Endodermal cell (in vitro differentiated cells): Measurements from ENCODE around the gene BCDIN3D. TPM values are rescaled to one million over a fixed set of nuclear protein-coding genes. Genes with fewer than 3 reads are reported as not detected.

ENCODE experiments used
- DNase-seq: peaks from one replicate; pipeline ENCODE4 v3.0.0-alpha.2; 2017
- H3K27ac ChIP-seq: 2 replicates; pipeline ENCODE4 v1.5.1; 2013; ENCODE audit warnings: mild to moderate bottlenecking, low read depth, low read length, moderate library complexity
- H3K27me3 ChIP-seq: 2 replicates; pipeline ENCODE4 v1.6.1; 2013; ENCODE audit warnings: mild to moderate bottlenecking, low read length, moderate library complexity; ENCODE audit not compliant: insufficient read depth, control insufficient read depth, poor library complexity, severe bottlenecking
- H3K36me3 ChIP-seq: 2 replicates; pipeline ENCODE4 v1.7.0; 2013; ENCODE audit warnings: mild to moderate bottlenecking, low read length, moderate library complexity; ENCODE audit not compliant: control insufficient read depth, insufficient read depth
- H3K4me1 ChIP-seq: one replicate; pipeline ENCODE4 v1.7.0; 2013; ENCODE audit warnings: low read length; ENCODE audit not compliant: control insufficient read depth, insufficient read depth
- H3K4me3 ChIP-seq: 2 replicates; pipeline ENCODE4 v1.5.1; 2013; ENCODE audit warnings: mild to moderate bottlenecking, low read length, moderate library complexity
- H3K9ac ChIP-seq: 2 replicates; pipeline ENCODE4 v1.6.1; 2013; ENCODE audit warnings: mild to moderate bottlenecking, low read length, moderate library complexity; ENCODE audit not compliant: poor library complexity, severe bottlenecking; ENCODE audit errors: extremely low read depth
- H3K9me3 ChIP-seq: 2 replicates; pipeline ENCODE4 v1.6.1; 2013; ENCODE audit warnings: mild to moderate bottlenecking, low read length, moderate library complexity; ENCODE audit not compliant: control insufficient read depth
- H3K27ac Mint-ChIP-seq: 2 replicates; pipeline ENCODE4 v1.8.0; 2020; ENCODE audit warnings: mixed read lengths
- H3K27me3 Mint-ChIP-seq: 2 replicates; pipeline ENCODE4 v1.8.0; 2021; ENCODE audit warnings: mild to moderate bottlenecking, mixed read lengths; ENCODE audit not compliant: insufficient read depth
- H3K36me3 Mint-ChIP-seq: 2 replicates; pipeline ENCODE4 v1.8.0; 2020; ENCODE audit warnings: low read depth, mixed read lengths
- H3K4me1 Mint-ChIP-seq: 2 replicates; pipeline ENCODE4 v1.8.0; 2020; ENCODE audit warnings: mixed read lengths
- H3K4me3 Mint-ChIP-seq: 2 replicates; pipeline ENCODE4 v1.8.0; 2020; ENCODE audit warnings: mild to moderate bottlenecking, moderate library complexity, mixed read lengths
- H3K9me3 Mint-ChIP-seq: 2 replicates; pipeline ENCODE4 v1.8.0; 2020; ENCODE audit warnings: mild to moderate bottlenecking, mixed read lengths
- WGBS, 2 experiments: methylation state at CpG; one replicate each; pipeline versions ENCODE4 v1.1.5 to v1.1.7; 2013; ENCODE audit warnings: missing lambda C conversion rate in 2 of 2, mixed read lengths in 1 of 2; ENCODE audit not compliant: insufficient coverage in 1 of 2, insufficient read length in 1 of 2; 5-methylcytosine and 5-hydroxymethylcytosine counted together
- total RNA-seq, 2 donors: library from RNA; stranded (reverse); fragmentation: NEBNext Ultra II Directional in 1 of 2; extraction: Animal tissue kit (Norgen Biotek cat#: 25700) in 1 of 2; gene quantifications; 2 replicates in 1 of 2; 3 replicates in 1 of 2; pipeline ENCODE4 v1.2.1, GENCODE V29; 2021
- TF ChIP-seq, protein P1 (sequence below): fragments of 200-600 bp; sonication (generic); conservative IDR thresholded peaks from 2 replicates; pipeline ENCODE4 v1.5.0; 2021; ENCODE audit warnings: antibody characterized with exemption, mild to moderate bottlenecking

Gene BCDIN3D
- total RNA-seq, 2 donors from 2014 or later = 2.8 to 3.8 TPM

DNA sequence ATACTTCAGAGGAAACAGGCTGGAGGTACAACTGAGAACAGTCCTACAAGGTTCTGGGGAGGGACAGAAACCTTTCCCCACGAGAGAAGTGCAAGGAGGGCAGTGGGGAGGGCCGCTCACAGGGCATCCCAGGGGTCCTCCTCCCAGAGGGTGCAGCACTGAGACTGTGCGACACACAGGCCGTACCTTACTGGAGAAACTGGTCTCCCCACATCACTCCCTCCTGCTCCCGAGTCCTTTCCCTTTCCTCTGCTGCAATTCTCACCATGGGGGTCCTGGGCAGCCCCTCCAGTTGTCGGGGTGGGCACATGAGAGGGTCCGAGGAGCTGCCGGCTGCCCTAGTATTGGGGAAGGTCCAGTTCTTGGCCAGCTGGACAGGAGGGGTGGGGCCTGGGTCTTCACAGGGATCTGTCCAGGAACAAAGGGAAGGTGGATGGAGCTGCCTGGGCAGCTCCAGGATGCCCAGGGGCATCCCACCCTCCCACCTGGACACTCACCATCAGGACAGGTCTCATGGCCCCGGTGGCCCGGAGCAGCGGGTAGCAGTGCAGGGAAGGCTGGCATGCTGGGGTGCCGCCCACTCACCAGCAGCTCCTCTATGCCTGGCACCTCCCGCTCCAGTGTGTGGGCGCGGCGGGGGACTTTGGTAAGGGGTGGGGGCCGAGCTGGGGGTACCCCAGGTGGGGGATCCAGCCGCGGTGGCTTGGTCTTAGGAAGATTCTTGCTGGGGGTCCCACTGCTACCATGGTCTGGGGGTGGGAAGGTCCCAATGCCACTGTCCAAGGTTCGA lies 50.5 kb downstream of the BCDIN3D start:
- WGBS, 2 experiments = 94 to 100% methylated on average over 2 to 20 of the region's 20 CpGs
- no peak overlapping the region for H3K4me3 Mint-ChIP-seq
- H3K9me3 Mint-ChIP-seq = peaks cover 4% of the 10 kb centered on the region
- no peak overlapping the region for H3K9ac ChIP-seq
- H3K27me3 Mint-ChIP-seq = no peaks in the 10 kb centered on the region
- no peak overlapping the region for H3K27ac Mint-ChIP-seq
- peaks cover 10% of the 10 kb centered on the region for H3K36me3 Mint-ChIP-seq
- TF ChIP-seq, protein P1, sequence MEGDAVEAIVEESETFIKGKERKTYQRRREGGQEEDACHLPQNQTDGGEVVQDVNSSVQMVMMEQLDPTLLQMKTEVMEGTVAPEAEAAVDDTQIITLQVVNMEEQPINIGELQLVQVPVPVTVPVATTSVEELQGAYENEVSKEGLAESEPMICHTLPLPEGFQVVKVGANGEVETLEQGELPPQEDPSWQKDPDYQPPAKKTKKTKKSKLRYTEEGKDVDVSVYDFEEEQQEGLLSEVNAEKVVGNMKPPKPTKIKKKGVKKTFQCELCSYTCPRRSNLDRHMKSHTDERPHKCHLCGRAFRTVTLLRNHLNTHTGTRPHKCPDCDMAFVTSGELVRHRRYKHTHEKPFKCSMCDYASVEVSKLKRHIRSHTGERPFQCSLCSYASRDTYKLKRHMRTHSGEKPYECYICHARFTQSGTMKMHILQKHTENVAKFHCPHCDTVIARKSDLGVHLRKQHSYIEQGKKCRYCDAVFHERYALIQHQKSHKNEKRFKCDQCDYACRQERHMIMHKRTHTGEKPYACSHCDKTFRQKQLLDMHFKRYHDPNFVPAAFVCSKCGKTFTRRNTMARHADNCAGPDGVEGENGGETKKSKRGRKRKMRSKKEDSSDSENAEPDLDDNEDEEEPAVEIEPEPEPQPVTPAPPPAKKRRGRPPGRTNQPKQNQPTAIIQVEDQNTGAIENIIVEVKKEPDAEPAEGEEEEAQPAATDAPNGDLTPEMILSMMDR = no peak
- H3K4me1 Mint-ChIP-seq = no peaks in the 10 kb centered on the region
- H3K9me3 ChIP-seq = peaks cover 6% of the 10 kb centered on the region
- no peak for DNase-seq
- no peaks in the 10 kb centered on the region for H3K4me1 ChIP-seq
- no peak overlapping the region for H3K4me3 ChIP-seq
- peaks cover 1% of the 10 kb centered on the region for H3K36me3 ChIP-seq
- no peaks in the 10 kb centered on the region for H3K27me3 ChIP-seq
- H3K27ac ChIP-seq = no peak overlapping the region

GRCh38 chr12:49791700-49792099 lies 51.2 kb downstream of the BCDIN3D start:
- Mint-ChIP-seq H3K4me3 (no peak overlapping the region), H3K27me3 (no peaks in the 10 kb centered on the region), H3K9me3 (peaks cover 7% of the 10 kb centered on the region), H3K4me1 (no peaks in the 10 kb centered on the region), H3K27ac (no peak overlapping the region), H3K36me3 (peaks cover 10% of the 10 kb centered on the region)
- Histone ChIP-seq H3K36me3 (no peaks in the 10 kb centered on the region), H3K4me1 (no peaks in the 10 kb centered on the region), H3K9me3 (peaks cover 6% of the 10 kb centered on the region), H3K4me3 (no peak overlapping the region), H3K27me3 (no peaks in the 10 kb centered on the region), H3K27ac (no peak overlapping the region), H3K9ac (no peak overlapping the region)
- WGBS, 2 experiments = 95 to 98% methylated on average over 18 to 23 of the region's 23 CpGs
- DNase-seq = no peak
- TF ChIP-seq, protein P1 = no peak

DNA sequence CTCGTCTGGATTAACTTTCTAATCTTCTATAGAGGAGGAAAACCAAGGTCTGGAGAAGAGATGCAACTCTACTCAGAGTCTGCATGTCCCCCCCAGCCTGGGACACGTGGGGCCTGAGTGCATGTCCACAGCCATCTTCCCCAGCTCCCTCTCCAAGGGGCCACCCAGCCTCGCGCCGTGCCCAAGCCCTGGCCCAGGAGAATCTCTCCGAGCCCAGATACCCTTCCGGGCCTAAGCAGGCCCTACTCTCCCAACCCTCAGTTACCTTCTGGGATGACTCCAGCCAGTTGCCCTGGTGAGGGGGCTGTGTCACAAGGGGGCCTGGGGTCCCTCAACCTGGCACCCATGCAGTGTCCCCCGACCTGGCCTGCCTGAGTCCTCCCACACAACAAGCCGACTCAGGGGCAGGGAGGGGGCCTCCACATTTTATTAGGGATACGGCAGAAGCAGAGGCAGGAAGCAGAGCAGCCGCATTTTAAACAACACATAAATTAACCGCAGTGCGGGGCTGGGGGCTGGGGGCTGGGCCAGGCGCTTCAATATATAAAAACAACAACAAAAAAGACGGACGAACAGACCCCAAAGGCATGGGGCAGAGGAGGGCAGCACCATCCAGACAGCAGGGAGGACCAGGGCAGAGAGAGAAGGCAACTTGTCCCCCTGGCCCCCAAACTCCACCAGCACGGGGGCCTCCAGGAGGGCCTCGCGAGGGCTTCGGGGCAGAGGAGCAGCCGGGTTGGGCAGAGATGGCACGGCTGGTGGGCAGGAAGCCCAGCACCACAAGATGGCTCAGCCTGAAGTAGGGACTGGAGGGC lies 52.0 kb downstream of the BCDIN3D start:
- H3K9ac ChIP-seq = no peak overlapping the region
- H3K27ac ChIP-seq = no peak overlapping the region
- H3K4me3 Mint-ChIP-seq = no peak overlapping the region
- no peak overlapping the region for H3K4me3 ChIP-seq
- H3K4me1 ChIP-seq = no peaks in the 10 kb centered on the region
- no peaks in the 10 kb centered on the region for H3K27me3 Mint-ChIP-seq
- H3K9me3 ChIP-seq = peaks cover 6% of the 10 kb centered on the region
- no peaks in the 10 kb centered on the region for H3K36me3 ChIP-seq
- H3K4me1 Mint-ChIP-seq = no peaks in the 10 kb centered on the region
- peaks cover 10% of the 10 kb centered on the region for H3K36me3 Mint-ChIP-seq
- 78 to 94% methylated on average over 5 to 22 of the region's 22 CpGs for WGBS, 2 experiments
- H3K9me3 Mint-ChIP-seq = peaks cover 7% of the 10 kb centered on the region
- TF ChIP-seq, protein P1 = no peak
- H3K27me3 ChIP-seq = no peaks in the 10 kb centered on the region
- H3K27ac Mint-ChIP-seq = peak overlapping the region; percentile 30
- no peak for DNase-seq
